ENCODE results near the gene EMP3.
A peak's percentile ranks its signal among the peaks of the same experiment; 100 is the strongest.

Gene EMP3

DNA sequence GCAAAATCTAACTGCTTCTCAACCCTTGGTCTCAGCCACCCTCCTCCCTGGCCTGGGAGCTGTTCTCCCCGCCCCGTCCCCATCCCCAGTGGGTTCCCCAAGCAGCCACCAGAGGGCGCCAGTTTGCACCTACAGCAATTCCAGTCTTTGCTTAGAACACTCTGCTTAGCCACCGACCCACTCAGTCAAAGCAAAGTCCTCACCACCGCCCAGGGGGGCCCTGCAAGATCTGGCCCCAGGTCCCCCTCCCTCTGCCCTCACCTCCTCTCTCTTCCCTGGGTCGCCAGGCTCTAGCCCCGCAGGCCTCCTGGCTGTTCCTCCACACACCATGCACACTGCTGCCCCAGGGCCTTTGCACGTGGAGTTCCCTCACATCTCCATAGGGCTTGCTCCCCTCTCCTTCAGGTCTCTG is 26.0 kb downstream of the EMP3 start:
- Histone ChIP-seq H3K4me3 (ENCODE audit: low read length) (no peak overlapping the region), H3K27ac (ENCODE audit: low read length) (no peak overlapping the region), H3K9ac (ENCODE audit: low read length) (no peak overlapping the region), H3K36me3 (ENCODE audit: control insufficient read depth, low read depth, low read length) (no peaks in the 10 kb centered on the region), H3K4me1 (ENCODE audit: control insufficient read depth, low read depth, low read length) (no peaks in the 10 kb centered on the region), H3K27me3 (ENCODE audit: control insufficient read depth, insufficient read depth, low read length) (no peaks in the 10 kb centered on the region), H3K9me3 (ENCODE audit: control insufficient read depth, low read depth, low read length) (no peaks in the 10 kb centered on the region)

DNA sequence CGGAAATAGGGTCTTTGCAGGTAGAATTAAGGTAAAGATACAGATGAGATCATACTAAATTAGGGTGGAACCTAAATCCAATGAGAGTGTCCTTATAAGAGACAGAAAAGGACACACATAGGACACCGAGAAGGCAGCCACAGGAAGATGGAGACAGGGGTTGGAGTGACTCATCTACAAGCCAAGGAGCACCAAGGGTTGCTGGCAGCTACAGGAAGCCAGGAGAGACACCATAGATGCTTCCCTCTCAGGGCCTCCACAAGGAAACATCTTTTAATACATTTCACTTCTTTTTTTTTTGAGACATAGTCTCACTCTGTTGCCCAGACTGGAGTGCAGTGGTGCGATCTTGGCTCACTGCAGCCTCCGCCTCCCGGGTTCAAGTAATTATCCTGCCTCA is 28.3 kb downstream of the EMP3 start:
- Histone ChIP-seq H3K4me1 (ENCODE audit: control insufficient read depth, low read depth, low read length) (no peaks in the 10 kb centered on the region), H3K27me3 (ENCODE audit: control insufficient read depth, insufficient read depth, low read length) (no peaks in the 10 kb centered on the region), H3K36me3 (ENCODE audit: control insufficient read depth, low read depth, low read length) (no peaks in the 10 kb centered on the region), H3K27ac (ENCODE audit: low read length) (no peak overlapping the region), H3K4me3 (ENCODE audit: low read length) (no peak overlapping the region), H3K9ac (ENCODE audit: low read length) (no peak overlapping the region), H3K9me3 (ENCODE audit: control insufficient read depth, low read depth, low read length) (no peaks in the 10 kb centered on the region)

DNA sequence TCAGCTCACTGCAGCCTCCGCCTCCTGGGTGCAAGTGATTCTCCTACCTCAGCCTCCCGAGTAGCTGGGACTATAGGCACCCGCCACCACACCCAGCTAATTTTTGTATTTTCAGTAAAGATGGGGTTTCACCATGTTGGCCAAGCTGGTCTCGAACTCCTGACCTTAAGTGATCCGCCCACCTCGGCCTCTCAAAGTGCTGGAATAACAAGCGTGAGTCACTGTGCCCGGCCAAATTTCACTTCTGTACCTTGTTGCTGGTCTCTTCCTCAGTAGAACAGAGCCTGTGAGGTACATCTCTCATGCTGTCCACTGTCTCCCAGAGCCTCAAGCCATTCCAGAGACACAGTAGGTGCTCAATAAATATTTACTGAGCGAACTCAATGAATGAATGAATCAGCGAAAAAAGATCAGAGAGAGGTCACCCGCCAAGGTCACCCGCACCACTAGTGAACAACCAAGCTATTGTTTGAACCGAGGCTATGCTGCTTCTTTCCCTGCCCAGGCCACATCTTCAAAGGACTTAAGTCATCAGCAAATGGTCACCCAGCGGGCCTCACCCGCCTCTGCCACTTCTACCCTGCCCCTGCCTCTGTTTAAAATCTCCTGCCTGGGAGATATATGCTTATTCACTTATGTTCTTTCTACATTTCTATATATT is 29.1 kb downstream of the EMP3 start:
- Histone ChIP-seq H3K4me3 (ENCODE audit: low read length) (no peak overlapping the region), H3K4me1 (ENCODE audit: control insufficient read depth, low read depth, low read length) (no peaks in the 10 kb centered on the region), H3K27ac (ENCODE audit: low read length) (no peak overlapping the region), H3K9ac (ENCODE audit: low read length) (no peak overlapping the region), H3K9me3 (ENCODE audit: control insufficient read depth, low read depth, low read length) (no peaks in the 10 kb centered on the region), H3K27me3 (ENCODE audit: control insufficient read depth, insufficient read depth, low read length) (no peaks in the 10 kb centered on the region), H3K36me3 (ENCODE audit: control insufficient read depth, low read depth, low read length) (no peaks in the 10 kb centered on the region)

DNA sequence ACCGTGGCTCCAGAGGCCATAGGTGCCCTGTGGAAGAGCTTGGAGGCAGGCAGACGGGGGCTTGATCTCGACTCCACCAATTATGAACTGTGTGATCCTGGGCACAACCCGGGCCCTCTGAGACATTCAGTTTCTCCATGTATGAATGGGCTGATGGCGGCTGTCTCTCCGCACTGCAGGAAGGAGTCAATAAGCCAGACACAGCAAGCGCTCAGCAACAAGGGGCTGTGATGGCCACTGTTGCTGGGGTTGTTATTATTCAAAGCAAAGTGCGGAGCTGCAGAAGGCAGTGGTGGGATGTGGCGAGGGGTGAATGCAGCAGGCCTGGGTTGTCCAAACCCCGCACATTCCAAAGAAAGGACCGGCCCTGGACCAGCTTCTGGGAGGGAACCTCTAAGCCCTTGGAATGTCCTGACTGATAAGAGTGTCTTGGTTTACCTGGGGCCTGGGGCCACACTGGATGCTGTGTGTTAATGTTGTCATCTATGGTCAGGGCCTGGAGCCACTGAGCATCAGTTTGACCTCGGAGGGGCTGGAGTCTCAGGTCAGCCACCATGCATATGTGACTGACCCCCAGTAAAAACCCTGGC is 30.1 kb downstream of the EMP3 start:
- Histone ChIP-seq H3K27me3 (ENCODE audit: control insufficient read depth, insufficient read depth, low read length) (no peaks in the 10 kb centered on the region), H3K4me1 (ENCODE audit: control insufficient read depth, low read depth, low read length) (no peaks in the 10 kb centered on the region), H3K27ac (ENCODE audit: low read length) (no peak overlapping the region), H3K4me3 (ENCODE audit: low read length) (no peak overlapping the region), H3K9ac (ENCODE audit: low read length) (no peak overlapping the region), H3K9me3 (ENCODE audit: control insufficient read depth, low read depth, low read length) (no peaks in the 10 kb centered on the region), H3K36me3 (ENCODE audit: control insufficient read depth, low read depth, low read length) (no peaks in the 10 kb centered on the region)

DNA sequence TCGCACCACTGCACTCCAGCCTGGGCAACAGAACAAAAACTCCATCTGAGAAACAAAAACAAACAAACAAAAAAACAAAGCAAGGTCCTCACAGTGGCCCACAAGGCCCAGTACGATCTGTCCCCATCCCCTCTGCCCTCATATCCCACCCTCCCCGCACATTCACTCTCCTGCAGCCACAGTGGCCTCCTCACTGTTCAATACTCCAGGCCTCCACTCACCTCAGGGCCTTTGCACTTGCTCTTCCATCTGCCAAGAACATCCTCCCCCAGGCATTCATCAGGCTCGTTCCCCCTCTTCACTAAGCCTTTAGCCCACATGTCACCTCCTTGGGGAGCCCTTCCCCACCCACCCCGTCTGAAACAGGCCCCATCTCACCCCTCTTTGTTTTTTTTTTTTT is 33.8 kb downstream of the EMP3 start:
- Histone ChIP-seq H3K27me3 (ENCODE audit: control insufficient read depth, insufficient read depth, low read length) (no peaks in the 10 kb centered on the region), H3K9ac (ENCODE audit: low read length) (no peak overlapping the region), H3K27ac (ENCODE audit: low read length) (no peak overlapping the region), H3K4me1 (ENCODE audit: control insufficient read depth, low read depth, low read length) (no peaks in the 10 kb centered on the region), H3K9me3 (ENCODE audit: control insufficient read depth, low read depth, low read length) (no peaks in the 10 kb centered on the region), H3K4me3 (ENCODE audit: low read length) (no peak overlapping the region), H3K36me3 (ENCODE audit: control insufficient read depth, low read depth, low read length) (no peaks in the 10 kb centered on the region)

DNA sequence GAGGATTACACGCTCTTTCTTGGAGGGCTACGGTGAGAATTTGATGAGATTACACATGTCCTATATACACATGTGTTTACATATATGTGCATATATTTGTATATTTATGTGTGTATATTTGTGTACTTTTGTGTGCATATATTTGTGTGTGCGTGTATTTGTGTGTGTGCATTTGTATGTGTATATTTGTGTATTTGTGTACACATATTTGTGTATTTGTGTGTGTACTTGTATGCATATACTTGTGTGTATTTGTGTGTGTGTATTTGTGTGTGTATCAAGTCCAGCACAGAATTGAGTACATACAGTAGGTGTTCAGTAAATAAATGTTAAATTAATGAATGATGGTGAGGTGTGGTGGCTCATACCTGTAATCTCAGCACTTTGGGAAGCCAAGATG is 36.6 kb downstream of the EMP3 start:
- Histone ChIP-seq H3K27ac (ENCODE audit: low read length) (no peak overlapping the region), H3K4me3 (ENCODE audit: low read length) (no peak overlapping the region), H3K4me1 (ENCODE audit: control insufficient read depth, low read depth, low read length) (peaks cover 3% of the 10 kb centered on the region), H3K9ac (ENCODE audit: low read length) (no peak overlapping the region), H3K36me3 (ENCODE audit: control insufficient read depth, low read depth, low read length) (no peaks in the 10 kb centered on the region), H3K27me3 (ENCODE audit: control insufficient read depth, insufficient read depth, low read length) (no peaks in the 10 kb centered on the region), H3K9me3 (ENCODE audit: control insufficient read depth, low read depth, low read length) (no peaks in the 10 kb centered on the region)

DNA sequence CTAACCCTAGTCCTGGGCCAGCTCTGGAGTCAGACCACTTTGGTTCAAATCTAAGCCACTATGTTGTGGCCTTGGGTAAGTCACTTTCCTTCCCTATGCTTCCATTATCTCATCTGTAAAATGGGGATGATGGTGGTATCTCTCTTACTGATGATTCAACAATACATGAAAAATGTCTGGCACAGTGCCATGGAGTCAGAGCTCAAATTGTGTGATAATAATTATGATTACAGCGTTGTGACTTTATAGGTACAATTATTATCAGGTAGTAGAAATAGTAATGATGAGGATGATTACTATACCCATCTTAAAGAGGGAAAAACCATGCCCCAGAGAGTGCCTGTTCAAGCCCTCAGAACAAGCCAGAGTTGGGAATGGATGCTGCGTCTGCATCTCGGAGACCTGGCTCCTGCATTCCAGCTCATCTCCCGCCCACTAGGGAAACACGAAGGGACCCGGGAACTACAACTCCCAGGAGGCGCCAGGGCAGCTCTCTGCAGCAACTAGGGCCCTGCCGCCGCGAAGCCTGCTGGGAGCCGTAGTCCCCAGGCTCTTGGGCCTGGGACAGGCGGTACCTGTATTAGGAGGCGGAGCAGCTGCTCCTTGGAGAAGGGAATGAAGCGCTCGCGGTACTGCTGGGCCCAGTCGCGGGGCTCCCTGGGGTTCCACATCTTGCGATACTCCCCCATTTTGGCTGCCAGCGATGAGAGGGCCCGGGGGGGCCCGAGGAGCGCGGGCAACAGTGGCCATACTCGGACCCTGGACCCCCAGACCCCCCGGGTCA is 37.6 kb downstream of the EMP3 start:
- Histone ChIP-seq H3K27ac (ENCODE audit: low read length) (peak overlapping the region; percentile 72), H3K4me3 (ENCODE audit: low read length) (peak overlapping the region; percentile 76), H3K36me3 (ENCODE audit: control insufficient read depth, low read depth, low read length) (no peaks in the 10 kb centered on the region), H3K9ac (ENCODE audit: low read length) (peak overlapping the region; percentile 82), H3K27me3 (ENCODE audit: control insufficient read depth, insufficient read depth, low read length) (no peaks in the 10 kb centered on the region), H3K4me1 (ENCODE audit: control insufficient read depth, low read depth, low read length) (peaks cover 3% of the 10 kb centered on the region), H3K9me3 (ENCODE audit: control insufficient read depth, low read depth, low read length) (no peaks in the 10 kb centered on the region)

DNA sequence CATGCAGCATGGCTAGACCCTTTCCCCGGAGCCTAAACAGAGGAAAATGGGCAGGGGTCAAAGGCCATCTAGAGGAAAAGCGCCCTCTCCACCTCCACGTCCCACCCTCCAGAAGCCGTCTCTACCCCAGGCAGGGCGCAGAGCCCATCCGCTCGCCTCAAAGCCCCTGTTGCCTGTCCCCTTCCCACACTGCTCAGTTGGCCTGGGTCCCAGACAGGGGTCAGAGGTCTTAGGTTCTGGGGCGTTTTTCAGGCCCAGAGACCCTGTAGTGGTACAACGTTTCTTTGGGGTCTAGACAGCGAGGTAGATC is 38.1 kb downstream of the EMP3 start:
- Histone ChIP-seq H3K27me3 (ENCODE audit: control insufficient read depth, insufficient read depth, low read length) (no peaks in the 10 kb centered on the region), H3K27ac (ENCODE audit: low read length) (peak overlapping the region; percentile 72), H3K4me3 (ENCODE audit: low read length) (peak overlapping the region; percentile 76), H3K9ac (ENCODE audit: low read length) (peak overlapping the region; percentile 82), H3K9me3 (ENCODE audit: control insufficient read depth, low read depth, low read length) (no peaks in the 10 kb centered on the region), H3K4me1 (ENCODE audit: control insufficient read depth, low read depth, low read length) (peaks cover 3% of the 10 kb centered on the region), H3K36me3 (ENCODE audit: control insufficient read depth, low read depth, low read length) (no peaks in the 10 kb centered on the region)

DNA sequence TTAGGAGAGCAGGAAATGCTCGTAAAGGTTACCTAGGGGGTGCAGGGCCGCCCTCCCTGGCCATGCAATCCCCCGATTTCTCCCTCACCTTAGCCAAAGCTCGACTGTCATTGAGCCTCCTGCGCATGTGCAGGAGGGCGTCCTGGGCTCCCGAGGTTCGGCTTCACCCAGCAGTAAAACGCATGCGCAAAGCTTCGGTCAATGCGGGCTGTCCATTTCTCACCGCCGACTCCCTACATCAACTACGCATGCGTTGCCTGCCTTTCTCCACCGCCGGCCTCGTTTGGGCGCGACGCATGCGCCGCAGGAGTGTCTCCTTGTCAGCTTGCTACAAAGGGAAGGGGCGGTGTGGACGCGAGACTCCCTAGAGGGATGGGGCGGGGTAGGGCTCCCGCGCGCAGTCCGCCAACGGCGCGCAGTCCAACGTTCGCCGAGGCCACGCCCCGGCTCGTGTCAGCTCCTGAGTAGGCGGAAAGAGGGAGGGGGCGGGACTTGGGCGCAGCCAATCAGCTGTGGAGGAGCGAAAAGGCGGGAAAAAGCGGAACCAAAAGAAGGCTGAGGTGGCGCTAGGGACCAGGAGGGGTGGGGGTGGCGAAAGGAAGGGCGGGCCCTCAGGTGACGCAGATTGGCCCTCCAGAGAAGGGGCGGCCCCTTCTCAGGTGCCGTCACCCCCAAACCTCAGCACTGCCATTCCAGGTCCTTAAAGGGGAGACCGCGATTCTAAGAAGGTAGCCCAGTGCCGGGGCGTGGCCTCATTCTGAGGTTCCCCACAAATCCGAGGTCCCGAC is 38.7 kb downstream of the EMP3 start, which contains the start of the genes SYNGR4 and TMEM143:
Gene SYNGR4, plus strand, starts transcription at position 558 of the 788 bp plus-strand sequence. CDS start 1,476 bp downstream, outside the sequence.
Gene TMEM143, minus strand, starts transcription at position 131 of the 788 bp plus-strand sequence. Its CDS starts 20 bp downstream, at position 111.
- Histone ChIP-seq H3K4me3 (ENCODE audit: low read length) (peak within 1 kb of the TSS; percentile 76), H3K4me1 (ENCODE audit: control insufficient read depth, low read depth, low read length) (peaks cover 3% of the 10 kb centered on the region), H3K27ac (ENCODE audit: low read length) (peak within 1 kb of the TSS; percentile 72), H3K36me3 (ENCODE audit: control insufficient read depth, low read depth, low read length) (no peaks in the 10 kb centered on the region), H3K27me3 (ENCODE audit: control insufficient read depth, insufficient read depth, low read length) (no peaks in the 10 kb centered on the region), H3K9me3 (ENCODE audit: control insufficient read depth, low read depth, low read length) (no peaks in the 10 kb centered on the region), H3K9ac (ENCODE audit: low read length) (peak within 1 kb of the TSS; percentile 82)

DNA sequence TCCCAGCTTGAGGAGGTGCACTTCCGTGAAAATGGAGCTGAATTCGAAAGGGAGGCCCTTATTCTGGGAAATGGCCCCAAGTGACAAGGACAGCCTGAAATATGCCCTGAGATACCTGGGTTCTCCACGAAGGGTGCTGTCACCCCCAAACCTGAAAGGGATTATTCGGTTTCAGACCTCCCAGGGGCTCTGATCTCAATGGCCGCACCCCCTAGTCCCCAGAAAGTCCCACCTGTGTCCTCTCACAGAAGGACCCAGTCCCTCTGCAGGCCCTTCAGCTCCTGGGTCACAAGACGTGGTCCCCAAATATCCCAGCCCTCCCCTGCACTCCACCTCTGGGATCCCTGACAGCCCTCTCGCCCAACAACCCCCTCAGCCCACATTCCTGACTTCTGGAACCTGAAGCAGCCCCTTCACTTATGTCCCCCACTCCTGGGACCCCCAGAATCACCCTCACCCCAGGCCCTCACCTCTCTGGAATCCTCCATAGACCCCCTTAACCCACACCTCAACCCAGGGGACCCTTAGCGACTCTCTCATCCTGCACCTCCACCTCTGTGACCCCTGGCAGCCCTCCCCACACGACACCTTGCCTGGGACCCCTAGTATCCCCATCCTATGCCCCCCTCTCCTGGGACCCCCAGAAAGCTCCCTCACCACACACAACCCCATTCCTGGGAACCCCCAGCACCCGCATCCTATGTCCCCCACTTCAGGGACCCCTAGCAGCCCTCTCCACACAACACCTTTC is 39.4 kb downstream of the EMP3 start:
- peak overlapping the region; percentile 76 for H3K4me3 ChIP-seq (ENCODE audit: low read length)
- no peaks in the 10 kb centered on the region for H3K9me3 ChIP-seq (ENCODE audit: control insufficient read depth, low read depth, low read length)
- no peaks in the 10 kb centered on the region for H3K36me3 ChIP-seq (ENCODE audit: control insufficient read depth, low read depth, low read length)

DNA sequence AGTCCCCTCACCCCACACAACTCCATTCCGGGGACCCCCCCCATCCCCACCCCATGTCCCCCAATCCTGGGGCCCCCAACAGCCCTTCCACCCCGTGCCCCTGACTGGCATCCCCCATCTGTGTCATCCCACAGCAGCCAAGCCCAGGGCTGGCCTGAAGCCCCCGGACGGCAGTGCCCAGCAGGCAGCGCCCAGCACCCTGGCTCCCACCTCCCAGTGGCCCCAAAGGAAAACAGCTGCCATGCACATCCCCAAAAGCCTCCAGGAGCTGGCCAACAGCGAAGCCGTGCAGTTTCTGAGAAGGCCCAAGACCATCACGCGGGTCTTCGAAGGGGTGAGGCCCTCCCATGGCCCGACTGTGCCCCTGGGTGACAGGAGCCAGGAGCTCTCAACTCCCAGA is 40.2 kb downstream of the EMP3 start:
- Histone ChIP-seq H3K9ac (ENCODE audit: low read length) (no peak overlapping the region), H3K36me3 (ENCODE audit: control insufficient read depth, low read depth, low read length) (no peaks in the 10 kb centered on the region), H3K27ac (ENCODE audit: low read length) (no peak overlapping the region), H3K27me3 (ENCODE audit: control insufficient read depth, insufficient read depth, low read length) (no peaks in the 10 kb centered on the region), H3K4me1 (ENCODE audit: control insufficient read depth, low read depth, low read length) (peaks cover 3% of the 10 kb centered on the region), H3K9me3 (ENCODE audit: control insufficient read depth, low read depth, low read length) (no peaks in the 10 kb centered on the region), H3K4me3 (ENCODE audit: low read length) (no peak overlapping the region)

More for the DNA sequence above, 39.4 kb downstream of the EMP3 start:
- Histone ChIP-seq H3K4me1 (ENCODE audit: control insufficient read depth, low read depth, low read length) (peaks cover 3% of the 10 kb centered on the region), H3K27me3 (ENCODE audit: control insufficient read depth, insufficient read depth, low read length) (no peaks in the 10 kb centered on the region), H3K27ac (ENCODE audit: low read length) (no peak overlapping the region), H3K9ac (ENCODE audit: low read length) (peak overlapping the region; percentile 45)
